ENCODE measurements around the gene OSMR. TPM values are rescaled to one million over a fixed set of nuclear protein-coding genes. Genes with fewer than 3 reads are reported as not detected.

OSMR gene
- polyA plus RNA-seq, 1 experiment: 43.4 TPM

DNA sequence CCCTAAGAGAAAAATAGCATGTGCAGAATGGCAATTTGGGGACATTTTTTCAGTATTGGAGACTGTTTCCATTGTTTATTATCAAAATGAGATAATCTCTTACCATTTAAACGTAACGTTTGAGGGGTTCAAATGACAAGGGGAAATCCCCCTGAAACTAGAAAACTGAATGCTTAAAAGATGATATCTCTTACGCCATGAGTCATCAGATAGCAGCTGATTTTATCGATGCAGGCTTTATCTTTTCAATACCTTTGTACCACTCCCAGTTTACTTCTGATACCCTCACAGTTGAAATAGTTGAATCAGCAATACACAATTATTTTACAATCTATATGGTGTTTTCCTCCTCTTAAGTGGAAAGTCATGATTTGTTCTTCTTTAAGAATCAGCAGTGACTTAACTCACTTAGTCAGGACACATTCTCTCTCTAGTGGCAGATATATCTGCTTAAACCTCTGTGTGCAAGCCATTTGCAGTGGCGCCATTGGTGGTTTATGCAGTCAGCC is 29.2 kb downstream of the OSMR start:
- peaks cover 14% of the 10 kb centered on the region for H3K36me3 ChIP-seq (ENCODE audit: control insufficient read depth, insufficient read depth, low read length)
- DNase-seq (ENCODE audit: low read depth): no peak
- ChIA-PET POLR2A (no interaction called here), CTCF (no interaction called here)
- no peak overlapping the region for H3K4me3 ChIP-seq (ENCODE audit: low read depth, low read length)
- H3K27me3 ChIP-seq (ENCODE audit: control insufficient read depth, insufficient read depth, low read length): no peaks in the 10 kb centered on the region
- TF ChIP-seq CTCF (IDR thresholded peaks at IDR 0.05; ENCODE audit: insufficient read depth, low read depth, low read length): no peak

DNA sequence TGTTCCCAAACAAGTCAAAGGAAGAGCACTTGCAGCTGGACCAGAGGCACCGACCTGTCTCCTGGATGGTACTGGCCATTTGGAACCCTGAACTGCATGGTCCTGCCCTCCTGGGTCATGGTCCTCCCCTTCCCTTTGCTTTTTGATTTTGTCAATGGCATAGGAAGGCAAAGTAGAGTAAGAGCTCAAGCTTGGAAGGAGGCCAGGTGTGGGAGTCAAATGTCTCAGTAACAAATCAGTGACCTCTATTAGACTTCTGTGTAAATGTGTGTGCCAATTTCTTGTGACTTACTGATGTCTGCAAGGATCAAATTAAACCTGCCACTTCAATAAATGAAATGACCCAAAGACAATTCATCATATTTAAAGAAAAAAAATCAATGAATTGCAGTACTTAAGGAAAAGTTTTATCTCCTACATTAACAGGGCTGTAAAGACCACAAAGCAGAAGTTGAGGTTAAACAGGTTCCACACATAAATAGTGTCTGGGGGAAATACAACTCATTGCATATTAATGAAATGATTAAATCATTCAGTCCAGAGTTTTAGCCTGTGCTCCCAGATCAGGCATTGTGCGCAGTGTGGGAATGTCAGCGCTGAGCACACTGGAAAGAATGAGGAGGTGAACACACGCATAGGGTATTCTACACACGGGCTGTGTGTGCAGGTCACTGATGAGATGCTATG is 32.7 kb downstream of the OSMR start:
- CTCF ChIA-PET: no interaction called here
- Histone ChIP-seq H3K36me3 (ENCODE audit: control insufficient read depth, insufficient read depth, low read length) (peaks cover 28% of the 10 kb centered on the region), H3K4me3 (ENCODE audit: low read depth, low read length) (no peak overlapping the region), H3K27me3 (ENCODE audit: control insufficient read depth, insufficient read depth, low read length) (no peaks in the 10 kb centered on the region)
- no peak for TF ChIP-seq CTCF (IDR thresholded peaks at IDR 0.05; ENCODE audit: insufficient read depth, low read depth, low read length)
- POLR2A ChIA-PET: no interaction called here
- DNase-seq (ENCODE audit: low read depth): no peak

DNA sequence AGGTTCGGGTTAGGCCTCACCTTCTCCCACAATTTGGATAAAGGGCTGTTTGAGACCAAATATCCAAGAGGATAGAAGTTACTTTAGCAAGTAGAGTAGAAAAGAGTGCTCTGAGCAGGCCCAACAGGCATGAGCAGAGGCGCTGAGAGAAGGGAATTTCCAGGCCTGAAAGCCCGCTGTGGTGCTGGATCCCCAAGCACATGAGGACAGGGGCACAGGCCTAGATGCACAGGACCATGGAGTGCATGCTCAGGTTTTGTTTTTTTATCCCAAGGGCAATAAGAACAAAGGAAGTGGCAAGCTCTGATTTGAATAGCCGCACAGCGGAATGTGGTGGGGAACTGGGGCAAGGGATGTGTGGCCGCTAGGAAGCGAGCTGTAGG is 33.3 kb downstream of the OSMR start:
- TF ChIP-seq CTCF (IDR thresholded peaks at IDR 0.05; ENCODE audit: insufficient read depth, low read depth, low read length): no peak
- no peak for DNase-seq (ENCODE audit: low read depth)
- Histone ChIP-seq H3K36me3 (ENCODE audit: control insufficient read depth, insufficient read depth, low read length) (peaks cover 28% of the 10 kb centered on the region), H3K27me3 (ENCODE audit: control insufficient read depth, insufficient read depth, low read length) (no peaks in the 10 kb centered on the region), H3K4me3 (ENCODE audit: low read depth, low read length) (no peak overlapping the region)
- ChIA-PET CTCF (no interaction called here), POLR2A (no interaction called here)

GRCh38 chr5:38883842-38884241 is 38.0 kb downstream of the OSMR start:
- TF ChIP-seq CTCF (IDR thresholded peaks at IDR 0.05; ENCODE audit: insufficient read depth, low read depth, low read length): no peak
- ChIA-PET POLR2A (no interaction called here), CTCF (interaction anchor here (1.2 kb wide), 1 partner anchor 17 kb away, joined by 3 read pairs; no protein-coding TSS in a partner anchor)
- no peak for DNase-seq (ENCODE audit: low read depth)
- H3K27me3 ChIP-seq (ENCODE audit: control insufficient read depth, insufficient read depth, low read length): no peaks in the 10 kb centered on the region
- no peak overlapping the region for H3K4me3 ChIP-seq (ENCODE audit: low read depth, low read length)
- peaks cover 35% of the 10 kb centered on the region for H3K36me3 ChIP-seq (ENCODE audit: control insufficient read depth, insufficient read depth, low read length)

GRCh38 chr5:38885208-38885607 is 39.4 kb downstream of the OSMR start:
- Histone ChIP-seq H3K27me3 (ENCODE audit: control insufficient read depth, insufficient read depth, low read length) (no peaks in the 10 kb centered on the region), H3K4me3 (ENCODE audit: low read depth, low read length) (no peak overlapping the region), H3K36me3 (ENCODE audit: control insufficient read depth, insufficient read depth, low read length) (peaks cover 28% of the 10 kb centered on the region)
- no peak for TF ChIP-seq CTCF (IDR thresholded peaks at IDR 0.05; ENCODE audit: insufficient read depth, low read depth, low read length)
- CTCF ChIA-PET: no interaction called here
- POLR2A ChIA-PET: no interaction called here
- DNase-seq (ENCODE audit: low read depth): no peak
